HG03045 (cell line): Measurements from ENCODE around the gene ANXA4.

ENCODE experiments used
- ATAC-seq: cut with Tn5 transposase; IDR thresholded peaks from one replicate; pipeline ENCODE4 v1.9.1; 2021; ENCODE audit warnings: mild to moderate bottlenecking, moderate library complexity; ENCODE audit not compliant: unreplicated experiment

Gene ANXA4

DNA sequence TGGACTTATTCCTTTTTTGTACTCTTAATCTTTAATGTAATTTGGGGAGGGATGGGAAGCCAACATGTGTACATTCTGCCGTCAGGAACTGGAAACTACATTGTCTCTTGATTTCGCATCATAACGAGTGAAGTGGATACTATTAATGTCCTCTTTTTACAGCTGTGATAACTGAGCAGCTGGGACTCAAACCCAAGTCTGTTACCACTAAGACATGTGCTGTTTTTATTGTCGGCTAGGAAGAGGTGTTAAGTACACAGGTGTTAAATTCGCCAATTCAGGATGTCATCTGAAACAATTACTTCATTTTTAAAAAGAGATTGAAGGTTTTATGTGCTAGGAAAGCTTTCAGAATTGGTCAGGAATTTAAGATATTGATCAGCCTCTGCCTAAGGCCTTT, 94.4 kb downstream of the ANXA4 start:
- no peak for ATAC-seq

DNA sequence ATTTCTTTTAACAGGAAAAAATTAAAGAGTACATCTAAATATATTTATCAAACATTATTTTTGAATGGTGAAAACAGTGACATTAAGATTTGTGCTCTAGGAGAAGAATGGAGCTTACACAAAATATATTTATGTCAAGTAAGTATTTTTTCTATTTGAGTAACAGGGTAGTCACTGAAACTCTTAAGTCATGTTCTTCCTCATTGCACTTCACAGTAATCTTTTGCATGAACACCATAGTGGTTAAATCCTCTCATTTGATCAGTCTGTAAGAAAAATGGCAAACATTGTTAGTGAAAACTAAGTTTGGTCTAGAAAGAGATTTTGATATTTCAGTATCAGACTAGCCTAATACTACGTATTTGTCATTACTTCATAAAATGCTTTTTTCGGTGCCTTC, 95.6 kb downstream of the ANXA4 start:
- no peak for ATAC-seq

- no peak for ATAC-seq
These were observed 102.1 kb downstream of the ANXA4 start for GRCh38 chr2:69843993-69844392.

- ATAC-seq: no peak
These were observed 102.6 kb downstream of the ANXA4 start for GRCh38 chr2:69844560-69844959.

DNA sequence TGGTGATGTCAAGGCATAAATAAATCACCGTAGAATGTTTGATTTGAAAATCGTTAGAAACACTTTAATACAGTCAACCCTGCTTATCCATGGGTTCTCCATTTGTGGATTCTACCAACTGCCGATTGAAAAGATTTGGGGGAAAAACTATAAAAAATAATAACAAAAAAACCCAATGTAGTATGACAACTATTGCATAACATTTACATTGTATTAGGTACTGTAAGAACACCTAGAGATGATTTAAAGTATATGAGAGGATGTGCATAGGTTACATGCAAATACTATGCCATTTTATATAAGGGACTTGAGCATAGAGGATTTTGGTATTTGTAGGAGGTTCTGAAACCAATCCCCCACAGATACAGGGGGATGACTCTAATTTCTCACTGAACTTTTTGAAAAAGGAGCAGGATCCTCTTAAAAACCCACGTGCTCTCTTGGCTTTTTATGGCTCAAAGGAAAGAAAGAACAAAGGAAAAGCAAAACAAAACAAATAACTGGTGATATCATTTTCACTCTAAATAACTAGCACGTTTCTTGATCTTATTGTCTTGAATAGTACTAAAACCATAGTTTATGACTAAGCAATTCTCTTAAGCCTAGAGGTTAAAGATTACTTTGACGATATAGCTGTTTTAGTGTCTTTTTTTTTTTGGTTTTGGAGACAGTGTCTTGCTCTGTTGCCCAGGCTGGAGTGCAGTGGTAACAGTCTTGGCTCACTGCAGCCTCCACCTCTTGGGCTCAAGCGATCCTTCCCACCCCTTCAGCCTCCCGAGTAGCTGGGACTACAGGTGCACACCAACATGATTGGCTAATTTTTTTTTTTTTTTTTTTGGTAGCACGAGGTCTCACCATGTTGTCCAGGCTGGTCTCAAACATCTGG, 104.5 kb downstream of the ANXA4 start:
- ATAC-seq: no peak

GRCh38 chr2:69847068-69847828, 105.3 kb downstream of the ANXA4 start:
- ATAC-seq: no peak

GRCh38 chr2:69848186-69848790, 106.4 kb downstream of the ANXA4 start:
- ATAC-seq: no peak

DNA sequence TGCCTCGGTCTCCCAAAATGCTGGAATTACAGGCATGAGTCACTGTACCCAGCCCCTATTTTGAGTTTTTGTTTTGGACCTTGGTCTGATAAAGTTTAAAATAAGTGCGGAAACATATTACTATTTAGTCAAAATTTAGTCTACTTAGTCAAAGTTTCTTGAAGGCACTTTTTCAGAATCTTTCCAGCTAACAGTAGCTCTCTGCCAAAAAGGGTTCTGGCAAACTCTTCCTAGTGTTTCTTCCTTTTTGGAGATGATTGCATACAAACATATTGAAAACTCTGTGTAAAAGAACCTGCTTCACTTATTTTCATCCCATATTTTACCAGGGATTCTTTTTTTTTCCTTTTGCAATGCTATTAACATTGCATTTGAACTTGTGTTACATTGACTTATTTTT, 116.3 kb downstream of the ANXA4 start:
- ATAC-seq: no peak

DNA sequence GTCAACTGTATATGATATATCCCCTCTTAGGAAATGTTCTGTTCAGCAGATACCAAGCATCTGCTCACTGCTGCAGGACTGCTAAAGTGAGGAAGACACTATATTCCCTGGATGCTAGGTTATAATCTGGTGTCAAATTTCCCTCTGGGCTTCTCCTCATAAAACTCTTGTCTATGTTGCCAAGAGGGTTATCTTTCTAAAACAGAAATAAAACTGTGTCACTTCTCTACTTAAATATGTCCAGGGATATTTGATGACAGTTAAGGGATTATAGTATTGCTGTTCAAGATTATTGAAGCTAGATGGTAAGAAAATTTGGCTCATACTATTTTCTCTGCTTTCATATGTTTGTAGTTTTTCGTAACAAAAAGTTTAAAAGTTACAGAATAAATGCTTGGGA, 121.4 kb downstream of the ANXA4 start:
- ATAC-seq: no peak
